ENCODE data around the gene CASP12. TPM values are rescaled to one million over a fixed set of nuclear protein-coding genes. Genes with fewer than 3 reads are reported as not detected.

The CASP12 gene
- total RNA-seq, 3 donors from 2014 or later: 0.63 TPM; not detected in 2

- Histone ChIP-seq H3K4me1 (ENCODE audit: low read depth) (no peaks in the 10 kb centered on the region), H3K9me3 (no peaks in the 10 kb centered on the region), H3K36me3 (ENCODE audit: low read depth) (no peaks in the 10 kb centered on the region), H3K4me3 (no peak overlapping the region)
- intact Hi-C loops (cut with DNase I, micrococcal nuclease): no loop called here
- DNase-seq: no peak
- no peak for TF ChIP-seq CTCF (IDR thresholded peaks at IDR 0.05)
- ATAC-seq: no peak
These were observed 14.9 kb downstream of the CASP12 start for GRCh38 chr11:104883342-104883741.

- DNase-seq: no peak
These were observed 17.0 kb downstream of the CASP12 start for GRCh38 chr11:104881117-104881794.

GRCh38 chr11:104879514-104880190 is 18.6 kb downstream of the CASP12 start:
- Histone ChIP-seq H3K9me3 (no peaks in the 10 kb centered on the region), H3K4me1 (ENCODE audit: low read depth) (no peaks in the 10 kb centered on the region), H3K36me3 (ENCODE audit: low read depth) (no peaks in the 10 kb centered on the region), H3K4me3 (no peak overlapping the region)
- ATAC-seq (no peak), DNase-seq (no peak)
- intact Hi-C loops (cut with DNase I, micrococcal nuclease): no loop called here
- TF ChIP-seq CTCF (IDR thresholded peaks at IDR 0.05): no peak

More at GRCh38 chr11:104881117-104881794, 17.0 kb downstream of the CASP12 start:
- Histone ChIP-seq H3K4me3 (no peak overlapping the region), H3K36me3 (ENCODE audit: low read depth) (no peaks in the 10 kb centered on the region), H3K9me3 (no peaks in the 10 kb centered on the region), H3K4me1 (ENCODE audit: low read depth) (no peaks in the 10 kb centered on the region)
- no peak for TF ChIP-seq CTCF (IDR thresholded peaks at IDR 0.05)
- no peak for ATAC-seq
- intact Hi-C loops (cut with DNase I, micrococcal nuclease): no loop called here

GRCh38 chr11:104876861-104877431 is 21.3 kb downstream of the CASP12 start:
- no peak for TF ChIP-seq CTCF (IDR thresholded peaks at IDR 0.05)
- Histone ChIP-seq H3K36me3 (ENCODE audit: low read depth) (no peaks in the 10 kb centered on the region), H3K4me1 (ENCODE audit: low read depth) (no peaks in the 10 kb centered on the region), H3K9me3 (no peaks in the 10 kb centered on the region), H3K4me3 (no peak overlapping the region)
- no peak for DNase-seq
- peak; percentile 65 for ATAC-seq
- intact Hi-C loops (cut with DNase I, micrococcal nuclease): no loop called here

GRCh38 chr11:104876324-104876723 is 21.9 kb downstream of the CASP12 start:
- no peak overlapping the region for H3K4me3 ChIP-seq
- no peaks in the 10 kb centered on the region for H3K9me3 ChIP-seq
- H3K4me1 ChIP-seq (ENCODE audit: low read depth): no peaks in the 10 kb centered on the region
- intact Hi-C loops (cut with DNase I, micrococcal nuclease): no loop called here
- no peaks in the 10 kb centered on the region for H3K36me3 ChIP-seq (ENCODE audit: low read depth)
- ATAC-seq (no peak), DNase-seq (no peak)
- no peak for TF ChIP-seq CTCF (IDR thresholded peaks at IDR 0.05)

Data from mucosa of descending colon (tissue), 3 donors.